HG03135 (cell line): ENCODE measurements around the gene CSN2.
"Not testable (repeated sequence)": the region's sequence is repeated elsewhere in the genome, so short reads cannot be mapped to it uniquely, and the experiment has no call there.

ENCODE experiments used
- ATAC-seq: cut with Tn5 transposase; IDR thresholded peaks from one replicate; pipeline ENCODE4 v1.9.1; 2021; ENCODE audit warnings: mild to moderate bottlenecking, moderate library complexity; ENCODE audit not compliant: unreplicated experiment

The CSN2 gene

GRCh38 chr4:69965628-69966027 is at the start of gene CSN2:
Gene CSN2, minus strand, starts transcription at chr4:69965728. Its CDS starts 4,733 bp downstream, at chr4:69960995.
- no peak for ATAC-seq

GRCh38 chr4:70008771-70009170 is 43.2 kb upstream of the CSN2 start:
- no peak for ATAC-seq

- no peak for ATAC-seq
Measured at GRCh38 chr4:70002507-70002906, 37.0 kb upstream of the CSN2 start.

GRCh38 chr4:70000711-70001110 is 35.2 kb upstream of the CSN2 start:
- no peak for ATAC-seq

- no peak for ATAC-seq
Measured at GRCh38 chr4:69999420-69999819, 33.9 kb upstream of the CSN2 start.

GRCh38 chr4:69995526-69996016 is 30.0 kb upstream of the CSN2 start, which contains the start of gene STATH:
Gene STATH, plus strand, starts transcription at chr4:69995966. Its CDS starts 2,472 bp downstream, at chr4:69998438.
- no peak for ATAC-seq

- no peak for ATAC-seq
Measured at GRCh38 chr4:69994782-69995181, 29.3 kb upstream of the CSN2 start.

- ATAC-seq = no peak
Measured at GRCh38 chr4:69991016-69991415, 25.5 kb upstream of the CSN2 start.

GRCh38 chr4:69986663-69987062 is 21.1 kb upstream of the CSN2 start:
- ATAC-seq = no peak

GRCh38 chr4:69984030-69984443 is 18.5 kb upstream of the CSN2 start:
- ATAC-seq = no peak

- no peak for ATAC-seq
Measured at GRCh38 chr4:69977582-69977981, 12.1 kb upstream of the CSN2 start.

GRCh38 chr4:69974631-69975030 is 9.1 kb upstream of the CSN2 start:
- no peak for ATAC-seq

GRCh38 chr4:69970071-69970470 is 4.5 kb upstream of the CSN2 start:
- ATAC-seq = no peak

- ATAC-seq = no peak
Measured at GRCh38 chr4:69957209-69957608, 8.3 kb downstream of the CSN2 start.

GRCh38 chr4:69951602-69952001 is 13.9 kb downstream of the CSN2 start:
- ATAC-seq = no peak

GRCh38 chr4:69936566-69936965 is 29.0 kb downstream of the CSN2 start:
- ATAC-seq = no peak

GRCh38 chr4:69934150-69934549 is 31.4 kb downstream of the CSN2 start:
- ATAC-seq = no peak

GRCh38 chr4:69930768-69931167 is 34.8 kb downstream of the CSN2 start, which contains the start of gene CSN1S1:
Gene CSN1S1, plus strand, starts transcription at chr4:69931068. Its CDS starts 1,488 bp downstream, at chr4:69932556.
- ATAC-seq = no peak

- not testable (repeated sequence) for ATAC-seq
Measured at GRCh38 chr4:69923782-69924410, 41.6 kb downstream of the CSN2 start.

- no peak for ATAC-seq
Measured at GRCh38 chr4:69920874-69921273, 44.7 kb downstream of the CSN2 start.

- ATAC-seq = peak; percentile 82
Measured at GRCh38 chr4:69910016-69910782, 55.3 kb downstream of the CSN2 start.

- ATAC-seq = no peak
Measured at GRCh38 chr4:69909195-69909594, 56.3 kb downstream of the CSN2 start.
